ENCODE results near the gene THOC6. TPM values are rescaled to one million over a fixed set of nuclear protein-coding genes. Genes with fewer than 3 reads are reported as not detected.

THOC6 gene
- total RNA-seq, 1 donor from 2014 or later, result 12.6 TPM

- no peak for DNase-seq
These were observed 7.8 kb upstream of the THOC6 start for GRCh38 chr16:3015865-3016521.

DNA sequence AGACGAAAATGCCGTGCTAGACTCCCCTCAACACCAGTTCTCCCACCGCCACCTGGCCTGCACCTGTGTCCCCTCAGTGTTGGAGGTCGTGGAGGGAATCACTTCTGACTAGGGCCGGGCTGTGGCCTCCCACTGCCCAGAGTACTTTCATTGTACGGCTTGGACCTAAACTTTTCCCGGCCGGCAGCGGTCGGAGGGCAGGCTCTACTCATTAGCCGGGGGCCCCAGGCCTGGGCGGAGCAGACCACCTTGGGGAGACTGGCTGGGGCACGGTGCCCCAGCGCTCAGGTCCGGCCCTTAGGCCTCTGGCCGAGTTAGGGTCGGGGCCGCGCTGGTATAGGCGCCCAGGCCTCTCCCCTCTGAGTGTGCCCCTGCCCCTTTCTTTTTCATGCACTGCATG lies 6.5 kb upstream of the THOC6 start:
- DNase-seq, result no peak

DNA sequence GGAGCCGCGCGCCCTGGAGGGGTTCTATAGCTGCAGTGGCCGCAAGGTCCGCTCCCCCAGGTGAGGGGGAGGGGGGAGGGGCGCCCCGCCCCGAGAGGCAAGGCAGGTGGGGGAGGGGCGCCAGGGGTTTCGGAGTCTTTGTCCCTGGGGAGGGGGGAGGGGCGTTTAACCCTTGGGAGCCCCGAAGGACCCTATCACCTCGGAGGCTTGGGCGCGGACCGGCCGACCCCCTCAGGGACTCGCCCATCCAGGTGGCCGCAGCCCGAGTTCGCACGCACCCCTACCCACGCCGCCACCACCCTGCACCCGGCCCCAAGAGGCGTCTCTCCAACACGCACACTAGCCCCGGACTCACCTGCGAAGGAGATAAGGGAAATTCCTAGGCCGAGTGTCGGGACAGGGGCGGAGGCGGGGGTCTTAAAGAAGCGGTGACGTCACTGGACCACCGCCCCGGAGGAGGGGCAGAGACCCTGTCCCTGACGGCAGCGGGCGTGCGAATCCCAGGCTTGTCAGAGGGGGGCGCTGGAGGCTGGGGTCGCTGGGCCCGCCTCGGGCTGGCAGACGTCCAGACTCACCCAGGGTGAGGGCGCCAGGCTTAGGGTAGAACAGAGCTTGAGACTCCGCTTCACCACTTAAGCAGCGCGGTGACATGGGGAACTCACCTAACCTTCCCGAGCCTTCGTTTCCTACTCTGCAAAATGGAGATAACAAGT lies 5.9 kb upstream of the THOC6 start, which contains the start of gene CLDN6:
Gene CLDN6, minus strand, starts transcription at position 390 of the 713 bp plus-strand sequence. CDS start 2,162 bp downstream, outside the sequence.
- no peak for DNase-seq

- no peak for DNase-seq
These were observed 4.1 kb upstream of the THOC6 start for GRCh38 chr16:3019594-3020246.

GRCh38 chr16:3020247-3020603 lies 3.6 kb upstream of the THOC6 start, which contains the start of gene TNFRSF12A:
Gene TNFRSF12A, plus strand, starts transcription at chr16:3020368. Its CDS starts 30 bp downstream, at chr16:3020398.
- DNase-seq, result peak; percentile 90

DNA sequence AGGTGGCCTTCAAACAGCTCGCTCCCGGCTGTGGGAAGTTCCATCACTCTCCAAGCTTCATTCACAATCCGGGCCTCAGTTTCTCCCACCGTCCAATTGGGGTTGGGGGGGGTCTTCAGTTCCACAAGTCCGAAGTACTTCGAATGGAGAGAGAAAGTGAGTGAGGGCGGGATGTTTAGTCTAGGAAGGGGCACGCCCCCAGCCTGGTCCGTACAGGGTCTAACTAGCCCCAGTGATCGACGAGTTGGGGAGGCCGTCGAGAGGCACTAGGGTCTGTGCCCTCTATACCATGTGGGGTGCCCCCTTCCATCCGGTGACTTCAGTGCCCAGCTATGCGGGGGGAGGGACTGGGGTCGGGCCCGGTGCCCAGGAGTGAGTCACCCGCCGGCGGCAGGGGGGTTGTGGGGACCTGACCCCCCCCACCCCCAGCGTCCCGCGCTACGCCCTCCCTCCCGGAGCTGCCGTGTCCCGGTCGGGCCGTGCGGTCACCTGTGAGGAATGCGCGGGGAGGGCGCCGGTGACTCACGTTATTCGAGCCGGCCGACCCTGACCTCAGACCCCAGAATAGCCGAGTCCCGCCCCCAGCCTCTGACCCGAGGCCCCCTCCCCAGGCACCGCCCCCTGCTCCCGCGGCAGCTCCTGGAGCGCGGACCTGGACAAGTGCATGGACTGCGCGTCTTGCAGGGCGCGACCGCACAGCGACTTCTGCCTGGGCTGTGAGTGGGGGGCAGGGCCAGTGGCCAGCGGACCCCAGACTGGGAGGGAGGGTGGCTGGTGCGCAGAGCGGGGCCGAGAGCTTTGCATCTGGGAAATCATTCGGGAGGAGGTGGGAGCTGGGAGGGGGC lies 3.0 kb upstream of the THOC6 start:
- peak; percentile 78 for DNase-seq

DNA sequence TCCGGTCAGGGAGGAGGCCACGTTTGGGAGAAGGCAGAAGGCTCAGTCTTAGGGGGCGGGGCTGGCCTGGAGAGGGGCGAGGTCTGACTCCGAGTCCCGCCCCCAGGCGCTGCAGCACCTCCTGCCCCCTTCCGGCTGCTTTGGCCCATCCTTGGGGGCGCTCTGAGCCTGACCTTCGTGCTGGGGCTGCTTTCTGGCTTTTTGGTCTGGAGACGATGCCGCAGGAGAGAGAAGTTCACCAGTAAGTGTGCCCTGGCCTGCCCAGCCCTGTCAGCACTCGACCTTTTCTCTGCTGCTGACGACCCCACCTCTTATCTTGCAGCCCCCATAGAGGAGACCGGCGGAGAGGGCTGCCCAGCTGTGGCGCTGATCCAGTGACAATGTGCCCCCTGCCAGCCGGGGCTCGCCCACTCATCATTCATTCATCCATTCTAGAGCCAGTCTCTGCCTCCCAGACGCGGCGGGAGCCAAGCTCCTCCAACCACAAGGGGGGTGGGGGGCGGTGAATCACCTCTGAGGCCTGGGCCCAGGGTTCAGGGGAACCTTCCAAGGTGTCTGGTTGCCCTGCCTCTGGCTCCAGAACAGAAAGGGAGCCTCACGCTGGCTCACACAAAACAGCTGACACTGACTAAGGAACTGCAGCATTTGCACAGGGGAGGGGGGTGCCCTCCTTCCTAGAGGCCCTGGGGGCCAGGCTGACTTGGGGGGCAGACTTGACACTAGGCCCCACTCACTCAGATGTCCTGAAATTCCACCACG lies 2.2 kb upstream of the THOC6 start:
- DNase-seq, result peak; percentile 90

- DNase-seq, result peak; percentile 93
These were observed 1.6 kb upstream of the THOC6 start for GRCh38 chr16:3022208-3022683.

GRCh38 chr16:3022684-3023414 lies 986 bp upstream of the THOC6 start:
- DNase-seq, result no peak

GRCh38 chr16:3023415-3023668 lies 493 bp upstream of the THOC6 start:
- DNase-seq, result peak; percentile 79

DNA sequence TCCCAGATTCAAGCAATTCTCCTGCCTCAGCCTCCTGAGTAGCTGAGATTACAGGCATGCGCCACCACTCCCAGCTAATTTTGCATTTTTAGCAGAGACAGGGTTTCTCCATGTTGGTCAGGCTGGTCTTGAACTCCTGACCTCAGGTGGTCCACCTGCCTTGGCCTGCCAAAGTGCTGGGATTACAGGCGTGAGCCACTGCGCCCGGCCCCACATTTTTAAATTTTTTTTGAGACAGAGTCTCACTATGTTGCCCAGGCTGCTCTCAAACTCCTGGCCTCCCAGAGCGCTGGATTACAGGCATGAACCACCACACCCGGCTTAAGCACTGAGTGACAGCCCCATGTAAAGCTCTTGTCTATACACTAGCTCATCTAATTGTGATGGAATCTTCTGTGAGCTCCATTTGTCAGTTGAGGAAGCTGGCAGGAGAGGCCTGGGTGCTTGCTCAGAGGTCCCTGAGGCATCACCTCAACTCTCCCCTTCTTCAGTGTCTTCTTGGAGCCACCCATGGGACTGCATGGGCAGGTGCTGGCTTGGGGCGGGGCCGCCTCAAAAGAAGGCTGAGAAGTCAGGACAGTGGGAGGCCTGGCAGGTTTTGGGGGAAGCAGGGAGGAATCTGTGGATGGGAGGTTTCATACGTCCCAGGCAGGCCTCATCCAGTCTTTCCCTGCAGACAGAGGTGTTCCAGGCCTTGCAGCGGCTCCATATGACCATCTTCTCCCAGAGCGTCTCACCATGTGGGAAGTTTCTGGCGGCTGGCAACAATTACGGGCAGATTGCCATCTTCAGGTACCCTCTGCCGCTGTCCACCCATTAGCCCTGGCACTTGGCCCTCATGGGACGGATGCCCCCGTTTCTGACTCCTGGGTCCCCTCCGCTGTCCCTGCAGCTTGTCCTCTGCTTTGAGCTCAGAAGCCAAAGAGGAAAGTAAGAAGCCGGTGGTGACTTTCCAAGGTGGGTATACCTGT lies 1.5 kb downstream of the THOC6 start:
- no peak for DNase-seq

- no peak for DNase-seq
These were observed 2.2 kb downstream of the THOC6 start for GRCh38 chr16:3026003-3026378.

GRCh38 chr16:3026609-3027488 lies 3.0 kb downstream of the THOC6 start:
- no peak for DNase-seq

- no peak for DNase-seq
These were observed 3.6 kb downstream of the THOC6 start for GRCh38 chr16:3027489-3027795.

DNA sequence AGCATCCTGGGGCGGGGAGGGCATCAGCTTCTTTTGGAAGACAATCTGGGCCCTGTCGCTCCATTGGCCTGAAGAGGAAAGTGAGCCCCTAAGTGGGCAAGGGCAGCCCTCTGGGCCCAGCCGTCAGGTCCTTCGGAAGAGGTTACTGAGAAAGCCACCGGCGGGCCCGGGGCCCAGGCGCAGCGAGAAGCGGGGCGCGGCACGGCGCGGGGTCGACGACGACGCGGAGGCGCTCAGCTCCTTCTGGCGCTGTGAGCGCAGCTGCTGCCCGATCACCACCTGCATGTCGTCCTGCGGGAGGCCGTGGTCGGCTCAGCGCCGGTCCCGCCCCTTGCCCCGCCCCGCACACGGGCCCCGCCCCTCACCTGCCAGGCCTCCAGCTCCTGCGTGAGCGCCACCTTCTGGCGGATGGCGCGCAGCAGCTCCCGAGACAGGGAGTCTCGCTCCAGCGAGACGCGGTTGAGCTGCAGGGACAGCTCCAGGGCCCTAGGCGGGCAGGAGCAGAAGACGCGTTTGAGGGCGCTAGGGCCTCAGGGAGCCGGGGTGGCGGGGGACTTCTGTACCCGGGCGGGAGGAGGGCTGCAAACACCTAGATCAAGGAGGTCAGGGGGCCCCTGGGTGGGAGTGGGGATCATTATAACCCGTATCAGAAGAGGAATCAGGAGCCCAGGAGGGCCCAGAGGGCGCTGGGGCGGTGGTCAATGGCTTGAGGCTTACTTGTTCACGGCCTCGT lies 4.3 kb downstream of the THOC6 start:
- peak; percentile 90 for DNase-seq

DNA sequence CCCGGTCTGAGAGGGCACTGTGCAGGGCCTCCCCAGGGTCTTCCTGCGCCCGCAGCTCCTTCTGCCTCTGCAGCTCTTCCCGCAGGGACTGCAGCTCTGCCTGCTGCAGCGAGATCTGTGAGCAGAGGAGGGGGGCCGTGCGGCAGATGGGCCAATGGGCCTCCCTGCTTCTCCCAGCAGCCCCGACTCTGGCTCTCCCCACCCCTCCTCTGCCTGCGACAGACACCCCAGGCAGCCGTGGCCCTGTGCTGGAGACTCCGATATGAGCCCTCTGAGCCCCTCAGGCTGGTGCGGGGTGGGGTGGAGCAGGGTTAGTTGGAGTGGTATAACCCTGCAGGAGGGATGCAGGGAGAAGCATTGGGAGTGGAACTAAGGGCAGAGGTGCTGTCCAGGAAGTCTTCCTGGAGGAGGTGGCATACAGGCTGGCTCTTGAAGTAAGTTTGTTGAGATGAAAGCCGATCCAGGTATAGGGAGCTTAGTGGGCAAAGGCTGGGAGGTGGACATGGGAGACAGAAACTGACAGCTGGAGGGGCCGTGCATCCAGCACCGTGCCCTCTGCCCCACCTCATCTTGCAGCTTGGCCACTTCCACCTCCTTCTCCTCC lies 5.0 kb downstream of the THOC6 start:
- no peak for DNase-seq

GRCh38 chr16:3029491-3030221 lies 5.8 kb downstream of the THOC6 start:
- no peak for DNase-seq
